ENCODE measurements around the gene RNASET2. TPM values are rescaled to one million over a fixed set of nuclear protein-coding genes. Genes with fewer than 3 reads are reported as not detected.

The RNASET2 gene
- total RNA-seq, 1 experiment from 2014 or later, result 7.7 TPM

DNA sequence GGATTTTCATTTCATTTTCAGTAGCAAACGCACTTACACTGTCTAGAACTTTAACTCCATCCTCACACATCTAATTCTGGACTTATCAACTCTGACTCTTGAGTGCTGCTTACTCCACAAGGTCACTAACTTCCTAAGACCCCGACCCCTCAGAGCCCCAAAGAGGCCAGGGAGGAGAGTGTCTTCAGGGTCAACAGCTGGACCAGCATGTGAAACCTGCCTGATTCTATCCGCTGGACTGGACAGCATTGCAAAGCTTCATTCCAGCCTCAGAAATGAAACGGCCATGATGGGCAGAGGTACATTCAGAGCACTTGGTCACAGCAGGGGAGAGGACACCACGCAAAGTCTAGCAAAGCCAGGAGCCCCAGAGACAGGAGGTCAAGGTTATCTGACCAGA lies 9.1 kb downstream of the RNASET2 start:
- no peak for DNase-seq (ENCODE audit: low read depth)

DNA sequence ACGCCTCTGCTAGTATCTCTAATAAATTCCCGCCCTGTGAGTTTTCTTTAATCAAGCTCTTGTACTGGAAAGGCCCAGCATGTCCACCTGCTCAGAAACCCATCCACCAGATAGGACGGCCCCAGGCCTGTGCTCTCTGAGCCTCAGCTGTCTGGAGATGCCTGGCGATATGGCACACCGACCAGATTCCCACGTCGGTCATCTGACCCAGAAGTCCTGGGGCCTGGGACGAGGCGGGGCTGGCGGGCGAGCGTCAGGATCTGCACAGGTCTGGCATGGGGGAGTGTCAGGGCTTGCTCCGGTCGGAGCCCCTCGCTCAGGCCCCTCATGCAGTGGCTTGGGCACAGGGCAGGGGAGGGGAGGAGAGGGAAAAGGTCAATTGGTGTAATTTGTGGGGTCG lies 10.2 kb downstream of the RNASET2 start:
- DNase-seq (ENCODE audit: low read depth), result no peak

DNA sequence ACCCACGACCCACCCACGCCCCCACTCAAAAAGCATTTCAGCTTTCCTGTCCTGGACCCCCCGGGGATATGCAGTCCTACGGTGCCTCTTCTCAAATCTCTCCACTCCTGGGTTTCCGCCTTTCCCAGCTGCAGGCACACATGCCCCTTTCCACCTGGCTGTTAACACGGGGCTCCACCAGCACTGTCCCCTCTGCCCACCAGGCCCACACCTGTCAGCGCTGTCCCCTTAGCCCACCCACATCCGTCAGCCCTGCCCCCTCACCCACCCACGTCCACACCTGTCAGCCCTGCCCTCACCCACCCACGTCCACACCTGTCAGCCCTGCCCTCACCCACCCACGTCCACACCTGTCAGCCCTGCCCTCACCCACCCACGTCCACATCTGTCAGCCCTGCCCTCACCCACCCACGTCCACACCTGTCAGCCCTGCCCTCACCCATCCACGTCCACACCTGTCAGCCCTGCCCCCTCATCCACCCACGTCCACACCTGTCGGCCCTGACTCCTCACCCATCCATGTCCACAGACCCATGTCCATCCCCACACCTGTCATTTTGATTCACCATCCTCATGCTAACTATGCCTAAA lies 11.6 kb downstream of the RNASET2 start:
- DNase-seq (ENCODE audit: low read depth), result no peak

DNA sequence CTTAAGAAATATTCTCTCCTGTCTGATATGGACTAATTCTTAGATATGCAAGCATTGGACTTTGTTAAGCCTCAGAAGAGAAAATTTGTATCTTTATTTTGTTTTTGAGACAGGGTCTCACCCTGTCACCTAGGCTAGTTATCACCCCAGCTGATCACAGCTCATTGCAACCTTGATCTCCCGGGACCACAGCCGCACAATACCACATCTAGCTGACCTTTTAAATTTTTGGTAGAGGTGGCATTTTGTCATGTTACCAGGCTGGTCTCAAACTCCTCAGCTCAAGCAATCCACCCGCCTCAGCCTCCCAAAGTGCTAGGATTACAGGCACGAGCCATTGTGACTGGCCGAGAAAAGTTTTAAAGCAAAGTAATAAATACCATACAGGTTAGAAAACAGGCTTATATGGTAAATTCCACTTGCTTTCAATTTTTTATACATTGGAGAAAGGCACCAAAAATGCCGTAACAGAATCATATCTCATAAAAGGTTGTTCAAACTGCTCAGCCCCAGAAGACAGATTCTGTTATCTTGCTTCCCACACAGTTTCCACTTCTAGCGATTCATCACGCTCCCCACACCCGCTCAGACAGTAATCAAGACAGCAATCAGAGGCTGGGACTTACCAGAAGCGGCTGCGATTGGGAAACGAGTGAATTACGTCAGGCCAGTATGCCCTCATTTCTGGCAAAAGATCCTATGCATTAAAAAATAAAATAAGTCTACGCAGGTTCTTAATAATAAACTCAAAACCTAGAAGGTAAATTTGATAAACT lies 13.8 kb downstream of the RNASET2 start:
- no peak for DNase-seq (ENCODE audit: low read depth)

DNA sequence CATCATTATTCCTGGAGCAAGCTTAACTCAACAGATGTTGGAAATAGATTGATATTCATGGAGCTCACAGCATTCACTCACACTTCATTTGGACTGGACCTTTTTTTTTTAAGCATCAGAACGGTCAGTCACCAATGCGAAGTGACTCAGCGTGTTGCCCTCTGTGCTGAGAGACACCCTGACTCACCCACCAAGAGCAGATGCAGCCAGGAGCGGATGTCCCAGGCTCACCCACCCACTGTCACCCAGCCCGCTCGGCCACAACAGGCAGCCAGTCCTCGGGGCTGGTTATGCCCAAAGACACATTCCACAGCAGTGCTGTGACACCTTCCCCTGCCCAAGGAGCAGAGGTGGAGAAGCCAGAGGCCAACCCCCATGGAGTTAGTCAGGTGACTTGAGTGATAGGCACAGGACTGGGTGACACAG lies 15.7 kb downstream of the RNASET2 start:
- DNase-seq (ENCODE audit: low read depth), result peak; percentile 78

DNA sequence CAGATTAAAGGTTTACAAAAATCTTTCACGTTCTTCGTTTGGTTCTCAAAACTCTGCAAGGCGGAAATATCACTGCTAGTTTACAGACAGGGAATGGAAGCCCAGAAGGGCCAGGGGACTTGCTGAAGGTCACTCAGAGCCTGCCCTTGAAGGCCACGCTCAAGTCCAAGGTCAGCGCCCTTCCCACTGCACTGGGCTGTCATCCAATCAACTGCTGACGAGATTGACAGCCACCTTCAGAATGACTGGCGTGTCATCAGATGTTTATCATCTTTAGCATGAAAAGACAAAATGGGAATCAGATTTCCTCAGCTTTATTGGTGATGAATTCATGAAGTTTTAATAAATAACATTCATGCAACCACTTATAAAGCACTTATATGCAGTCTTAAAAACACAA lies 16.5 kb downstream of the RNASET2 start:
- no peak for DNase-seq (ENCODE audit: low read depth)

DNA sequence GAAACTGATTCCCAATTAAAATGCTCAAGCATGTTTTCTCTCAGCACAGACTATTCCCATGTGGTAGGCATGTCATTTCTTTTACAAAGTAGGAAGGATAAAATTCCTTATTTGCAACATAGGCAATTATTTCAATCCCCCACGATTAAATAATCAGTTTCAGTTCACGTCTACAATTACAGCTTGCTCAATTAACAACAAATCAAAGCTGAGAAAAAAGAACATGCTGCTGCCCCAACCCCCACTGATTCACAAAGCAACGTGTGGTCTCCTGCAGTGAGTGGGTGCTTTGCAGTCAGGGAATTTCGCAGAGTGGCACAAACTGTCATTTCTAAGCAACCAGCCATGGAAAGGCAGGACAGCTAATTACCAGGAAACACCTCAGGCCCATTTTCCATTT lies 17.0 kb downstream of the RNASET2 start:
- no peak for DNase-seq (ENCODE audit: low read depth)

DNA sequence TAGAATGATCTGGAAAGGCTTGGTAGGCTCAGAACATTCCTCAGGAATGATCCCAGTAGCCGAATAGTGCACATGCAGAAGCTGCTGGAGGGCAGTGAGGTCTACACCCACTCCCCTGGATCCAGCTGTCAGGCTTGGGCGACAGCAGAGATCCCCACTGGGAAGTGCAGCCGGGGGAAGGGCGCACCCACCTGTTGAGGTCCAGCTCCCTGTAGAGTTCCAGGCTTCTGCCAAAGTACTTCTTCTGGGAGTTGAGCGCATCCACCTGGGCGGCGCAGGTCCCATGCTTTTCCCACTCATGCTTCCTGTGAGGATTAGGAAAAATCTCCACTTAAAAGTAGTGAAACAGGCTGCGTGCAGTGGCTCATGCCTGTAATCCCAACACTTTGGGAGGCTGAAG lies 17.6 kb downstream of the RNASET2 start:
- no peak for DNase-seq (ENCODE audit: low read depth)

DNA sequence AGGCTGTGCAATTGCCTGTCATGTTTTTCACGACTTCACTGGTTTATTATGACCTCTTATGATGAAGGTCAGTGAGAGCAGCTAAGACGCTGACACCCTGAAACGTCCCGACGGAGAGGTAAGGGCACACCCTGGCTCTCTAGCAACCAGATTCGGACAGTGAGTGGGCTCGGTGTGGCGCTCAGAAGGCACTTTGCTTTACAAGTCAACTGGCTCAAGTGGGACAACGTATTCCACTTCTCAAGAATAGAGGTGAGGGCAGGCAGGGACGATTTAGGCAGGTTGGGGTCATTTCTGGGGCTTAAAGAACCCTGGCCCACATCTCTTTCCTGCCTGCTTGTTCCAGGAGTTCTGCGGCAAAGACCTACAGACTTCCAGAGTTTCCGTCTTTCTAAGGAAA lies 18.2 kb downstream of the RNASET2 start:
- DNase-seq (ENCODE audit: low read depth), result no peak

DNA sequence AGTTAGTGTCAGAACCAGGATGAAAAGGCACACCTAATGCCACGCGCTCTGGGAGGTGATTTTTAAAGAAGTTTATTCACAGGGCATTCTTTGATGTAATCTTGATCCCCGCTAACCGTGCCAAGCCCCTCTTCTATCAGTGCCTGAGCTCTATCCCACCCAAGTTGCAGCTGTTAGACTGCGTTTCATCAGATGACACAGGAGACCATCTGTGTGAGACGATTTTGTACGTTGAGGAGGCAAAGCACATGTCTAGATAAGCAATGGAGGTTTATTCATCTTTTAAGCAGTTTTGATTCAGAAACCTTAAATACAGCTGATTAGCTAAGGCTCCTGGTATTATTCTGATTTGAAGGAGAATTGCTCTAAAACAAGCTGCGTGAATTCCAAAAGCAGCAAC lies 18.6 kb downstream of the RNASET2 start:
- DNase-seq (ENCODE audit: low read depth), result no peak

DNA sequence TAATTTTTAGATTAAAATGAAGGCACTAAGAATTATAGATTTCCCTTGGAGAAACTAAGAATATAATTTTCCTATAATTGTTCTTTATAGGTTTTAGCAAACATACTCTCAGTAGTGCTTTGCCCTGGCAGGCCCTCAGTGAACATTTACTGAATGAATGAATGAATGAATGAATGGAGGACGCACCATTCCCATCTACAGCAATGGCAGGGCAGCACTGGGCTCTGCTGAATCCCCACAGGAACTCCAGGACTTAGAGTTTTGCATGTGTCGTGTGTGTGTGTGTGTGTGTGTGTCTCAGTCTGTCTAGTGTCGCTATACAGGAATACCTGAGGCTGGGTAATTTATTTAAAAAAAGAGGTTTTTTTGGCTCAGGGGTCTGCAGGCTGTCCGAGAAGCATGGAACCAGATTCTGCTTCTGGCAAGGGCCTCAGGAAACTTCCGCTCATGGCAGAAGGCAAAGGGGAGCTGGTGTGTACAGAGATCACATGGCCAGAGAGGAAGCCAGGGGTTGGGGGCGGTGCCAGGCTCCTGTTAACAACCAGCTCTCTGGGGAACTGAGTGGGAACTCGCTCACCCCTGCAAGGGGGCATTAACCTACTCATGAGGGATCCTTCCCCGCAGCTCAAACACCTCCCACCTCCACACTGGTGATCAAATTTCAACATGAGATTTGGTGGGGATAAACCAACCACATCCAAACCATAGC lies 20.1 kb downstream of the RNASET2 start:
- DNase-seq (ENCODE audit: low read depth), result no peak

DNA sequence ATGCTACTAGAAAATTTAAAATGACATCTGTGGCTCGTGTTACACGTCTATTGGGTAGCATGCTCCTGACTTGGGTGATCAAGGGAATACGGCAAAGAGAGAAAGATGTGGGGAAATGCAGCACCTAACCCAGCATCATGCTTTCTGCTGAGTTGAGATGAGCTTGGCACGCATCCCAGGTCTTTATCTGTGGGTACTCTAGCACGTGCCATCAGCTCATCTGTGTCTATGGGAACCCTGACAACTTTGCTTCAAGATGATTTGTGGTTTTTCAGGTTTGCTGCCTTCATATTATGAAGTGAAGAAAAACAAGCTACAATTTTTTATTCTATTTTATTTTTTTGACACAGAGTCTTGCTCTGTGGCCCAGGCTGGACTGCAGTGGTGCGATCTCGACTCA lies 21.0 kb downstream of the RNASET2 start:
- DNase-seq (ENCODE audit: low read depth), result no peak

DNA sequence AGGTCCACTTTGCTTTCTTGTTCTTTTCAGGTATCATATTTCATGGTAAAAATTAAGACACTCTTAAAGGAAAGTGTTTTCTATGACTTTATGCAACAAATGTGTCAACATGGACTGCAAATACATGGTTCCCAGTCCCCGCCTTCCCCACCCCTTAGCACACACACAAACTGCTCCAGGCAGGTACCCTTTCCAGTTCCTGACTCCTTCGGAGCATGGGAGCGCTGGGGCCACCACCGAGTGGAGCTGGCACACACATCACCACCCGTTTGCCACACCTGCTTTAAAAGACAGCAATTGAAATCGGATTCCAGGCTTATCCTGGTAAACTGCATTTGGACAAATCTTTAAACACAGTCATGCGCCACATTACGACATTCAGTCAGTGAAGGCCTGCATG lies 22.2 kb downstream of the RNASET2 start:
- no peak for DNase-seq (ENCODE audit: low read depth)

DNA sequence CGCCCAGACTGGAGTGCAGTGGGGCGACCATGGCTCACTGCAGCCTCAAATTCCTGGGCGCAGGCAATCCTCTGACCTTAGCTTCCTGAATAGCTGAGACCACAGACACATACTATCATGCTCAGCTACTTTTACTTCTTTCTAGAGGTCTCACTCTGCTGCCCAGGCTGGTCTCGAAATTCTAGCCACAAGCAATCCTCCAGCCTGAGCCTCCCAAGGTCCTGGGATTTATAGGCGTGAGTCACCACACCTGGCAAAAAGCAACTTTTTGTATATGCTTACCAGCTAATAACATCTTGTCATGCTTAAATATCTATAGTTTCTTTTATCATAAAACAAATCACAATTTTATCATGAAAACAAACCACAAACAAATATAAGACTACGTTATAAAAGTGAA lies 23.0 kb downstream of the RNASET2 start:
- no peak for DNase-seq (ENCODE audit: low read depth)

DNA sequence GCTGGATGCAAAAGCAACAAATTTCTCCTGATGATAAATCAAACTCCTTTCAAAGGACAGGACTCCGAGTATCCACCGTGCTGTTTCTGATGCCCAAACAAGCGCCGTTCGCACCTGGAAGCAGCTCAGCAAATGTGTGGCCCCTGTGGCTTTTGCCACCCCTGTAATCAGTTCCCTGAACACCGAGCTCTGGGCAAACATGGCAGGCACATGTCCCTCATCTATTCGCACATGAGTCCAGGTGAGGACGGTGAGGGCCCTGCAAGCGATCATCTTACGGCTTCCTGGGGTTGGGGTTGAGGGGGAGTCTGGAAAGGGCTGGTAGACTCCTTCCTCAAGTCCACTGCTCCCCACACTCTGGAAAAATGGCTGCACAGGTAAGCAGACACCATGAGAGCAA lies 23.7 kb downstream of the RNASET2 start:
- no peak for DNase-seq (ENCODE audit: low read depth)

DNA sequence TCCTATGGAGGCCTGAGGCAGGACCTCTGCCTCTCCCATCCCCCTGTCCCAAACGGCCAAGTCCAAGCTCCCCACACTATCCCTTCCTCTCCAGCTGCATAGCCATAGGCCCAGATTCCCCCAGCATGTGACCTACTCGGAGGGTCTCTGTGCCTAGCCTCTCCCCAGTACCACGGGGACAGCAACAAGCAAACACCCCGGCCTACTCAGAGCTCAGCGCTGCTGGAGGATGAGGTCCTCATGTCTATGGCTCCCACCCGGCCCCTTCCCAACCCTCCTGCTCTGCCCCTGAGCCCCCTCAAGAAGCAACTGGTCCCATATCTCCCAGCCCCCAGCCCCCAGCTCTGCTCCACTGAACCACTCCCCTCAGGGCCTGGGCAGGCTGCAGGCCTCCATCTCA lies 24.2 kb downstream of the RNASET2 start:
- DNase-seq (ENCODE audit: low read depth), result no peak

DNA sequence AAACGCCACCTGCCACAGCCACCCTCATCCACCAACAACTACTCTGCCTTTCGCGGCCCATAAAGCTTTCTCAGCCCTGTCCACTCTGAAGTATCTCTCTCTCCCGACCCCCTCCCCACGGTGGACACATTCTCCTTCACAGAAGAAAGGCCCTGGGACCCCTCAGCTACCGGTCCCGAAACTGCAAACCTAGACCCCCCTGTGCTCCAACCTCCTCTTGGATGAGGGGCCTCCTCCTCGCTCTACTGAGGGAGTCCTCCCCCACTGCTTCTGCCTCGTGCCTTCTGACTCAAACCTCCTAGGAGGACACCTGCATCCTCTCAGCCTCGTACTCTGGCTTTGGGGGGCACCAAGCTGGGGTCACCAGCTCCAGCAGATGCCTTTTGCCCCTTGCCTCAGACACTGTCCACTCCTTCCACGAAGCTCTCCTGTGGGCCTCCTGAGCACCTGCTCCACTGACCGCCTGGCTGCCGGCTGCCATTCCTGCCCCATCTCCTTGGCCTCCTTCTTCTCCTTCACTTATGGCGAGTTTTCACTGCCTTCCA lies 24.9 kb downstream of the RNASET2 start:
- no peak for DNase-seq (ENCODE audit: low read depth)

DNA sequence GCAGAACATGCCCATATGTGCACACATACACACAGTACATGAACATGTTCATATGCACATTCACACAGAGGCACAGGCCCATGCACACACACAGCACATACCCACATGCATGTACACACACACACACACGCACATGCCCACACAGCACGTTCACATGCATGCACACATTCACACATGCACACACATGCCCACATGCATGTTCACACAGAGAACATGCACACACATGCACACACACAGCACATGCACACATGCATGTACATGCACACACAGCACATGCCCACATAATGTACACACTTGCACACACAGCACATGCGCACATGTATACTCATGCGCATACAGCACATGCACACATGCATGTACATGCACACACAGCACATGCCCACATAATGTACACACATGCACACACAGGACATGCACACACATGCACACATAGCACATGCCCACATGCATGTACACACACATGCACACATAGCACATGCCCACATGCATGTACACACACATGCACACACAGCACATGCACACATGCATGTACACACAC lies 25.9 kb downstream of the RNASET2 start:
- DNase-seq (ENCODE audit: low read depth), result no peak

DNA sequence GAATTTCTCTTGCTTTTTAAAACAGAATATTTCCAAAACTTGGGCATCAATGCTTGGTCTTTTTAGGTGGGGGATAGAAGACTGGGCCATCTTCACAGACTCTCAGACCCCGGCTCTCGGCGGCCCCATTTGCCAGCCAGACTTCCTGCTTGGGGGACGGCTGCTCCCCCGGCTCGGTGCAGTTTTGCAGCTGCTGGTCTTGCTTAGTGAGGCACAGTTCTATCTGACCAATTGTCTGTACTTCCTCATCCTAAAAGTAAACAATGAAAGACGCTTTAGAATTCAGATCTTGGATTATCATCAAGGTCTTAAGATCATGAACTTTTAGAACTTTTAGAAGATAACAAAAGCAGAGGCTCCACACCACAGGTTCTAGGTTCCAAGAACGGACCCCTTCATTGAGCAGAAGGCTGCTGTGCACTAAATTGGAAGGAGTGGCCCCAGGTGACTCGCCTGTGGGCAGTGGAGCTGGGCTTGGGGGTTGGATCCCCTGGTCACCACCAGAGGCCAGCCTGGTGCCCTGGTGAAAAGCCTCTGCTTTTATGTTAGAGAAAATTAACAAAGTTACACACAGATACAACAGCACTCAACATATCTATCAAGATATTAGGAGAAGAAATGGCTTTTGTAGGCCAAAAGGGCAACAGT lies 26.7 kb downstream of the RNASET2 start:
- DNase-seq (ENCODE audit: low read depth), result no peak

DNA sequence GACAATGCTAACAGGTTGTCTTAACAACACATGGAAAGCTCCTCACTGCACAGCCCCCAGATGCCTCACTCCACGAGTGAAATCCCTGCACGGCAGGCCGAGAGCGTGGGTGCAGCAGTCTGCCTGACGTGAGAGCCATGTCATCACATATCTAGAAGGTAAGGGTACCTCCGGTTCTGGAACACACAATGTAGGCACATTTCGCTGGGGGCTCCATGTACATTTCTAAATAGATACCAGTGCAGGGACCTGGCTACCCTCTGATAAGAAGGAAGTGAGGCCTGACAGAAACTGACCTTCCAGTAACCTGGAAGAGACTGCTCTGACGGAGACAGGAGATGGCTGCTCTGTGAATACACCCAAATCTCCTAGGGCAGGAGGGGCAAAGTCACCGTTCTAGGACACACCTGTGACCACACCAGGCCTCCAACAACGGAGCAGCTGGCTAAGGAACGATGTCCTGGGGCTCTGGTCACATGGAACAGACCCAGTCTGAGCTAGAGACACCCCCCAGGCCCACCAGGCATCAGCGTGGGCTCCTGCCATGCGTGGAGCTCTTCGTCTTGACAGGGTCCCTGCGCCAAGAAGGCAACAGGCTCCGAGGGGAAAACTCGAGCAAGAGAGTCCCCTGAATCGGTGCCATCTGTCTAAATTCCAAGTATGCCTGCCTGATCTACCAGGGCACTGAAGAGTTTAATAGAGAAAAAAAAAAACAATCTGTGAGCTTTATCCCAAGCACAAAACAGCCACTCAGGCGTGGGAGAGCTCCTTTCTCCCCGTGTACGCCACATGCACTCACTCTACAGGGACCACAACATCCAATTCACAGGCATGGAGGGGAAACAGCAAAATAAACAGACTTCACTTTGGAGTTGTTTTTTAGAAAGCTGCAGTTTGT lies 27.5 kb downstream of the RNASET2 start:
- no peak for DNase-seq (ENCODE audit: low read depth)
